Epidermal melanocyte (primary cell): ENCODE results near the gene SCN5A.

Experiments
- DNase-seq: peaks from one replicate; pipeline ENCODE4 v3.0.0; 2011; ENCODE audit warnings: low spot score; ENCODE audit not compliant: insufficient read length

SCN5A gene

DNA sequence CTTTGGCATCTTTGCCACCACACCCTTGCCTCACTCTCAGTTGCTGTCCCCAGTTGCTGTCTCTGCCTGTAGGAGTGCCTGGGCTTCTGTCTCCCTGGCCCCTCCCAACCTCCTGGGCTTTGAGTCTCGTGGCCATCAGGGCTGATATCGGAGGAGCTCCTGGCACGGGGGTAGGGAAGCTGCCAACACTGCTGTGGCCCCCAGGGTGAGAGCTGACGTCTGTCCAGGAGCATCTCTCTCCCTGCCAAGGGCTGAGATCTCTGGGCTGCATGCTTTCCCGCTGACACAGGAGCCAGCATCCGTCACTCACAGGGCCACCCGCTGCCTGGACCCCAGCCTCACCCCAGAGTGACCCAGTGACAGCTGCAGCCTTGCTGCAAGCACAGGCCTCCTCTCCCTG, 105.9 kb downstream of the SCN5A start:
- DNase-seq = no peak

DNA sequence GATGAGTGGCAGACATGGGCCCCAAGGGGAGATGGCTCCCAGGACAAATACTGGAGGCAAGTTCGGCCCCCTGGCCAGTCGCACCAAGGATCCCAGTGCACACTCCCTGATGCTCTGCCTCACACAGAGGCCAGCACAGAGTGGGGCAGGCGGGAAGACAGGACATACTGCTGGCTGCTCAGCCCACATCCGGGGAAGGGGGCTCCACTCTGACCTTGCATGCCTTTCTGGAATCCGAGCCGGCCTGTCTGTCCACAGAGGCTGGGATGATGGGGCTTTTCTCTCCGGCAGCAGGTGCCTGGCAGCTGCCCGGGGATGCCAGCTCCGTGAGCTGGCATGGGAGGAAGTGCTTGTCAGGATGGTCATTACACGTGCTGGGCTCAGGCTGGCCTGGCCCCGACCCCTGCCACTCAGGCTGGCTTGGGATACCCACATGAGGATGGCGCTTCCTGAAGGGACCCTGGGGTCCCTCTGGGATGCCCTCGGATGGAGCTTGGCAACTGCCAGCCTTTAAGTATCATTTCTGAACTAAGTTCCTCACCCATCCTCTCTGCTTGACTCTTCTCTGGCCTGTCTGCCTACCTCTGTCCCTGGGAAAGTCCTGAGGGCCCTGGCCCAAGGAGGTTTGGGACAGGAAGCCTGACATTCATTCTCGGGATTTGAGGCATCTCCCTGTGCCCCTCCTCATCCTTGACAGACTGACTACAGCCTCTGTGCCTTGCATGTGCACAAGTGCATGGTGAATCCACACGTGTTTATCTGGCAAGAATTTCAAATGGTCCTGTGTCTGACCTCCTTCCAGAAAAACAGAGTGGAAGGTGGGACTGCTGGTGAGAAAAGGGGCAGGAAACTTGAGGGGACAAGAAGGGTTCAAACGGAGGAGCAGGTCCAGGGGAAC, 106.8 kb downstream of the SCN5A start:
- no peak for DNase-seq

DNA sequence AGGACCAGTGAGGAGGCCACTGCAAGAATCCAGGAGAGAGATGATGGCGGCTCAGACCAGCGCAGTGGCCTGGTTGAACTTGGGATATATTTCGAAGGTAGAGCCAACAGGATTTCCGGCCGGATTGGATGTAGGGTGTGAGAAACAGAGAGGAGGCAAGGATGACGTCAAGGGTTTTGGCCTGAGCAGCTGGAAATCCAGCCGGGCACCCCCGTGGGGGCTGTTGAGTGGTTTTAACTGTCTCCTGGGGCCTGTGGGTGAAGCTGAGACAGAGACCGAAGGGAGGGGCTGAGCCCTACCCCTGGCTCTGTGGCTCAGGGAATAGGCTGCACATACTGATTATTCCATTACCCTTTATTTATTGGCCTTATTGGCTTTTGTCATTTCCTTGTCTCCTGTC, 107.7 kb downstream of the SCN5A start:
- DNase-seq = no peak

DNA sequence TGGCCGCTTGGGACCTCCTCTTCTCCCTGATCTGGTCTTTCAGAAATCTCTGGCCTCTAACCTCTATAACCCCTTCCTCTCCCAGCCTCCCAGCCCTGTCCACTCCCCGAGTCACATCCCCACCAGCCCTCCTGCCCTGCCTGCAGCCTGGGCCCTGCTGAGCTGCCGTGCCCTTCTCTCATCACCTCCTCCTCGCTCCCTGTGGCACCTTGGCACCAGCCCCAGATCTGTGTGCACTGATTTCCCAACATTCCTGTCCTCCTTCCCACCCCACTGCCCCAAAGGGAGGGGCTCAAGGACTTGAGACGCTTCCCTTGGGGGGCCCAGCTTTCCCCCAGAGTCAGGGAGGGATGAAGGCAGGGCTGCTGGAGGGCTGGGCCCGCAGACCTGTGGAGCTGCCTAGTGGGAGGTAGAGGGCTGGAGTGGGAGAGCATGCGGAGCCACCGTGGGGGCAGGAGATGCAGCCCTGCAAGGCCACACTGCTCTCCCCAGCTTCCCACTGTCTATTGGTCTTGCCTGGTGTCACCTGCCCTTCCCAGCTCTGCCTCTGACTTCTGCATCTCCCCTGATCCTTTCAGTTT, 110.6 kb downstream of the SCN5A start:
- DNase-seq = no peak

DNA sequence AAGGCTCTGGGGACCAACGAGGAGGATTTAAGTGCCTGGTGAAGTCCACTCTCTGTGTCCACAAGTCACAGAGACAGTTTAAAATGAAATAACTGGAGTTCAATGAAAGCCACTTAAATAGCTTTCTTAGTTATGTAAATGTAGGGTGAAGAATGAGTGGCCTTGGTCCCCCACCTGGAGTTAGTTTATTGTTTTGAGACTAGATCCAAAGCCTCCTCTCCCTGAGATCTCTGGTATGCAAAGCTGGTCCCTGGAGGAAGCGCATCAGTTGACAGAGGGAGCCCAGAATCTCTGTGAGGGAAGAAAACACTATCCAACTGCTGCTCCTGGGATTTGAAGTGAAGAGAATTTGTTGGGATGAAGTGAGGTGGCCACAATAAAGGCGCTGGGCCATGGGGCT, 112.8 kb downstream of the SCN5A start:
- no peak for DNase-seq

DNA sequence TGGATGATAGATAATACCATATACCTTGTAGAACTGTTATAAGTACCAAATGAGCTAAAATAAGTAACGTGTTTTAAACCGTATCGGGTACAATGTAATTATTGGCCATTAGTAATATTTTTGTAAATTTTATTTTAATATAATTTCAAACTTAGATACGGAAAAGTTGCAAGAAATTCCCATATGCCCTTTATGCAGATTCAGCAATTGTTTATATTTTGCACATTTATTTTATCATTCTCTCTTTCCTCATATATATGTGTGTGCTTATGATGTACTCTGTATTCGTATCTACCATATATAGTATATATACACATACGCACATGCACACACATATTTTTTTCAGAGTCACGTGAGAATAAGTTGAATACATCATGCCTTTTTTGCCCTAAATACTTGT, 114.9 kb downstream of the SCN5A start:
- DNase-seq = no peak

DNA sequence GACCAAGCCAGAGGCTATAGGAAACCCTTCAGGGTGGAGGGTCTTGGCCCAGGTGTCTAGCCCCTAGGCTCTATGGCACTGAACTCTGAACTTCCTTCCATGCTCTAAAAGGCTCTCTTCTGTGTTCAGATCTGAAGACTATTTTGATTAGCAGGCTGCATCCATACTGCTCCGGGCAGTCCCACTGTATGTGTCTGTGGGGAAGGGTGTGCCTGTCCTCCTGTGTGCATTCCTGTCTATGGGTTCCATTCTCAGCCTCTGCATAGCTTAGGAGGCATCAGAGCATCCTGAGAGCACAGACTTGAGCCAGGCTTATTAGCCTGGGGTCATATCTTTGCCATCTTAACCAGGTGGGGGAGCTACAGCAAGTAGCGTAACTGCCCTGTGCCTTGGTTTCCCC, 115.3 kb downstream of the SCN5A start:
- no peak for DNase-seq

DNA sequence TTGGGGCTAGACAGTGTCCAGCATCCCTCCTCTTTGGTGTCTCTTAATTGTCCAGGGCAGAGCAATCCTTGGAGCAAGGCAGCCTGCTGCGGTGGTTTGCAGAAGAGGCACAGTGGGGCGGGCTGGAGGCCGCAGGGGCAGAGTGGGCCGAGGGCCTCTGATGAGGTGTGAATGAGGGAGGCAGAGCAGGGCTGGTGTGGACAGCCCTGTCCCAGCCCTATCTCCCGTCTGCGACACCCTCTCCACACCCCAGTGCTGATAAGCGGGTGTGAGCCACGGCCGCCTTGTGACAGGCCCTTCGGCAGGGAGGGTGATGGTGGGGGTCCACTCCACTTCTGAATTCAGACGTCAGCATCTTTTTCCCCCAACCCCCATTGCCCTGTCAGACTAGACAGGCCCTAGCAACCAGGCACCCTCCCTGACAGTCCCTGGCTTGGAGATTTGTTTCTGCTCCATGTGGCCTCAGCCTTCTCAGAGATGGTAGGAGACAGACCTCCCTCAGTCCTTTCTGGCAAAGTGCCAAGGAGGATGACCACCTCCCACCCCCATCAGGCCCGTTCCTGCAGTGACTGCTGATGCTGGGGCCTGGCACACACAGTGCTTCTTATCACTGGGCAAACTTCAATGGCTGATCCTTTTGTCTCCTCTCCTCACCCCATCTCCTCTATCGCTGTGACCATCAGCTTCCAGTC, 116.1 kb downstream of the SCN5A start:
- no peak for DNase-seq

DNA sequence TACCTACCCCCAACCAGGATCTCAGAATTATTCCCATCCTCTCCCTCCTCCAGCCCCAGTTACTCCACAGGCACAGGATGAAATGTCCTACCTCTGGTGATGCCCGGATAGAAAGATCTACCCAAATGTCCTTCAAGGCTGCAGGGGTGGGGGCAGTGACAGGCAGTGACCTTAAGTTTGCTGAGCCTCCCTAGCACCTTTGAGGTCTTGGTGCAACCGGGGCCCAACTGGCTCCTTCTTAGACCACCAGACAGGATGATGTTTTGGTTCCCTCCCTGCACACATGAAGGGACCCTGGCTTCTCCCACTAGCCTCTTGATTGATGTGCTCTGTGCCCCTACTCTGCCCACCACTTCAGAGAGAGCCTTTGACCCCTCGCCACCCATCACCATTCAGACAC, 117.0 kb downstream of the SCN5A start:
- no peak for DNase-seq

DNA sequence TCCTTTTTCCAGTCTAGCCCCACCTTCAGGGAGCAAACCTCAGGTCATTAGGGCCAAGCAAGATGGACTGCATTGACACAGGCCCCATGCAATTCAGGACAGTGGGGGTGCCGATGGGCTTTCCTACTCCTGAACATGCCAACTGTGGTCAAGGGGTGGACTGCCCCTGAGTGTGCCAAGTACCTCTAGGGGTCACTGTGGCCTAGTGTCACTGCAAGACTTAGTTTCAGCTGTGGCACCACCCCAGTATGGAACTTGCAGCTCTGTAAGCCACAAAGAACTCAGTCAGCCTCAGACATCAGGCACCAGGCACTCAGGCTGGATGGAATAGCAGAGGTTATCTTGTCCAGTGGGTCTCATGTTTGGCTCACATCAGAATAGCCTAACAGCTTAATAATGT, 121.0 kb downstream of the SCN5A start:
- DNase-seq = no peak

DNA sequence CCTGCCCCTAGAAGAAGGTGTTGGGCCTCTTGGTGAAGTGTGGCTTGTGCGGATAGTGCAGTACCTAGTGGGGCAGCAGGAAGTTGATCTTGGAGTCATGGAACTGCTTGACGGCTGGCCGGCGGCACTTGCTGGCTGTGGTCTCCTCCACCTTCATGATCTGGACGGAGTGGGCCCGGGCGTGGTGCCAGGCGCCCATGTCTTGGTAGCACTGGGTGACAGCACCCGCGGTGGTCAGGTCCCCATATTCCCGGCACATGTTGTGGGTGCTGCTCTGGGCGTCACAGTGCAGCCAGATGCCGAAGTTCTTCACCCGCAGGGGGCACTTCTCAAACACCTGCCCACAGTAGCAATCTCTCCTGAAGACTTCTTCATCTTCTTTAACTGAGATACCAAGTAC, 122.7 kb downstream of the SCN5A start:
- DNase-seq = no peak

DNA sequence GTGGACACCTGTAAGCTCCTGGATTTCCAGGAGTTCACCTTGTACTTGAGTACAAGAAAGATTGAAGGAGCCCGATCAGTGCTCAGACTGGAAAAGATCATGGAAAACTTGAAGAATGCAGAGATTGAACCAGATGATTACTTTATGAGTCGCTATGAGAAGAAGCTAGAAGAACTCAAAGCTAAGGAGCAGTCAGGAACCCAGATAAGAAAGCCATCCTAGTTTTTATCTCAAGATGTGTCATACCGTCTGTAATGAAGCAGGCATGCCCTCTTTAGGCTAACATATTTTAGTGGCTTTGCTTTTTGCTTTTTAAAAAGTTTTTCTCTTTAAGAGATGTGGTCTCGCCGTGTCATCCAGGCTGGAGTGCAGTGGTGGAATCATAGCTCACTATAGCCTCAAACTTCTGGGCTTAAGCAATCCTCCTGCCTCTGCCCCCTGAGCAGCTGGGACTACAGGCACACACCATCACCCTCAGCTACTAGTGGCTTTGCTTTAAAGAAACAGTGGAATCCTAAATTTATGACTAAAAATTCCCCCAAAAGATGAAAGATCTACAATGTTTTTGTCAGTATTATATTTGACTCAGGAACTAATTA, 125.2 kb downstream of the SCN5A start:
- no peak for DNase-seq

DNA sequence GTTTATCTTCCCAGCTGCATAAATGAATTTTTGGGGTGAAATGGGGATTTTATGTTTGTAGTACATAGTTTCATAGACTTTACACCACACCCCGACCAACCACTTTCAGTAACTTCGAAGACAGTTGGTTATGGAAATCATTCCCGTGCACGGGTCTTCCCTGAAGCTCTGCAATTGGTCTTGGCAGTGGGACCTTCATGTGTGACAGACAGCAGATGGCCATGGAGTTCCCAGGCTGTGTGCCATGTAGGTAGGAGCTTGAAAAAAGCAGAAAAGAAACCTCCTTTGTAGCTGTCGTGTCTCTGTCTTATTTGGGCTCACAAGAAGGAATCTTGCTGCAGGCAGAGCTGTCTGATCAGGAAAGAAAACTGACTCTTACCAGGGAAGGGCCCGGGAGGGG, 127.5 kb downstream of the SCN5A start:
- DNase-seq = no peak

DNA sequence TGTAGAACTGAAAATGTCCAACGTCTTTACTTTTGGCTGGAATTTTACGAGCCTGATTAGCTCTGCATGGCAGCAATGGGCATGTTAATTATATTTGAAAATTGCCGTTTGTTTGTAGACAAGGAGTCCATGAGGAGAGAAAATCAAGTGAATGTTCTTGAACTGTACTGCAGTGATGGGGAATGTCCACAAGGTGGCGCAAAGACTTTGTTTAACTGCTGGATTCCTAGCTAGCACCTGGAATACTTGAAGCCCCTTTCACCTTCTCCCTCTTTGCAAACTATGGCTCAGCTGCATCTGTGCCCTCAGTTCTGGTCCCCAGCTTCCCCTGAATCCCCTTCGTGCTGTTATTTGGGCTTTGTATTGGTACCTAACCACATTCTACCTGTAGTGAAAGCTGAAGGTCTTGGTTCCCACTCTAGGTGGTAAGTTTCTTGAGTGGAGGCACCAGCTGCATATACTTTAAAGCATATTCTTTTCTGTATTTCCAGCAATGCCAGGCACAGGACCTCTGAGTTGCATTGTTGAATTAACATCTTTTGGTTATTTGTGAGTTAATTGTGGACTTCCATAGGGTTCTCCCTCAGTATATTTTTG, 128.0 kb downstream of the SCN5A start:
- peak; percentile 72 for DNase-seq

DNA sequence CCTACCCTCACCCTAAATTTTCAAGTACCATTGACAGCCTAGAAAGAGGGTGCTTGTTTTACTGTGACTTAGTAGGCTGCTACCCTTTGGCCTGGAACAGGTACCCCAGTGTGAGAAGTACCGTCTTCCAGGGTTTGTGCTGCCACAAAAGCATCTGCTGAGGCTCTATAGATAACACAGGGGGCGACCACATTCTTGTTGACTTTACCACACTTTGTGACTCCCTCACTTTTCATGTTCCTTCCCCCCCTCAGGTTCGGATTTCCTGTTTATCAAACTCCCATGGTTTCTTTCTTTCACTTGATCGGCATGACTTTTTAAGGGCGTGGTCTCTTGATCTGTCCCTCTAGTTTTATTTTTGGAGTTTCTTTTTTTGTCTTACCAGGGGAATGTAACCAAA, 129.8 kb downstream of the SCN5A start:
- DNase-seq = no peak

DNA sequence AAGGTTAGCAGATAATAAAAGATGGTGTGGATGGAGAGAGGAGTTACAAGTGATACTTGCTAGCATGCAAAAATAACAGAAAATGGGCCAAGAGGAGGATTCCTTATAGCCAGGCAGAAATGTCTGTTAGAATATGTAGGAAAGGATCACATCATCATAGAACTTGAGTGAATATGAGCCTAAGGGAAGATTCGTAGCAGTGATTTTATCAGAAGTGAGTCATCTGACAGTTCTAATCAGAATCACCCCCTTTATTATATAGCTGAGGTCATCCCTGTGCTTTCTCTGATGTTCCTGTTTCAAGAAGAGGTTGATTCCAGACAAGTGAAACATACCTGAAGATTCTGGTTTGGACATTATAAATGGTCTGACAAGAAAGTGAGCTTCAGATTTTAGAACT, 130.5 kb downstream of the SCN5A start:
- DNase-seq = no peak

DNA sequence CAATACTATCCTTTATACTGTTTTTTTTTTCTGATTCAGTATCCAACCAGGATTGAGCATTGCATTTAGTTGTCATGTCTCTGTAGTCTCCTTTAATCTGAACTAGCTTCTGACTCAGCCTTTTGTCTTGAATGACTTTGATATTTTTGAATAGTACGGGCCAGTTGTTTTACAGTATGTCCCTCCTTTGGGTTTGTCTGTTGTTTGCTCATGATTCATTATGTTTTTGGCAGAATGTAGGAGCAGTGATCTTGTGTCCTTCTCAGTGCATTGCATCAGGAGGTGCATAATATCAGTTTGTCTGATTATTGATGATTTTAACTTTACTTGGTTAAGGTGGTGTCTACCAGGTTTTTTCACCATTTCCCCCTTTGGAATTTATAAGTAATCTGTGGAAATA, 132.8 kb downstream of the SCN5A start:
- no peak for DNase-seq

DNA sequence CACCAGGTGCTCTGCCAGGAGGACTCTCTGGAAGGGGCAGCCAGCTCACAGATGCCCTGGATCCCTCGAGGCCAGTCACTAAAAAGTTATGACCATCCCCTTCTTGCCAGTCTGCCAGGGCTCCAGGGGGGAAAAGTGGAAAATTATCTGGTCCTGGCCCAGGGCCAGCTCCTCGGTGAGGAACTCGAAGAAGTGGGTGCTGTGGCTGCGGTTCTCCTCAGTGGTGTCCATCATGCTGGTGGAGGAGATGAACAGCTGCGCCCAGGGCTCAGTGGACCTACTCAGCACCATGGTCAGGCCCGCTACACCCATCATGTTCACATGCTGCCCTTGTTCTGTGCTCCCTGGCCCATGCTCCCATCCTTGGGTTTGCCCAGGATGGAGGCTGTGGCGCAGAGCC, 134.1 kb downstream of the SCN5A start:
- no peak for DNase-seq

DNA sequence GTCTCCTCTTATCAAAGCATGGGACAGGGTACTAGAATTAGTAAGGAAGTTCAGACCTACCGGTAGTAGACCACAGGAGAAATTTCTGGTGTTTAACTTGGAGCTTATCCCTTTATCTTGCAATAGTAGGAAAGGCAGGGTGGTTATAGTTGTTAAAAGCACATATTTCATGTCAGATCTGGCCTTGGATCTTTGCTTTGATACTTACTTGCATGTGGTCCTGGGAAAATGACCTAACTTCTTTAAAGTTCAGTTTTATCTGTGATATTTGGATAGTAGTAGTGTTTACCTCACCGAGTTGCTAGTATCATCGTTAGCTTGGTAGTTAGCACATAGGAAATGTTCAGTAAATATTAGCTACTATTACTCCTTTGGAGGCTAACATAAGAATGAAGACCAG, 137.9 kb downstream of the SCN5A start:
- no peak for DNase-seq

DNA sequence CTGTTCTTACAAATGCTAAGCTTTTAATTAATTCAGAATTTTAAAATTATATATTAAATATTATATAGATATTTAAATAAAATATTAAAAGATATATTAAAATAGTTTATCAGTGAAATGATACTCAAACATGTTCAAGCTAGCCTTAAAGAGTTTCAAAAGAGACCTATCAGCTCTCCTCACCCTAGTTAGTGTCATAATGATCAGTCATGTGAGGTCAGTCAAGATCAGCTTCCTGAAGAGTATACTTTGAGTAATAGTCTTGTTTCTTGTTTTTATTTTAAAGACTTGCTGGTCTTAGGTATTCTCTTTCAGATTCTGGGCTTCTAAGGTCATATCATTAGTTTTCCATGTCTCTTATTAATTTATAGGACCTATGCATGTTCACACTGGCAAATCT, 138.9 kb downstream of the SCN5A start:
- DNase-seq = no peak

DNA sequence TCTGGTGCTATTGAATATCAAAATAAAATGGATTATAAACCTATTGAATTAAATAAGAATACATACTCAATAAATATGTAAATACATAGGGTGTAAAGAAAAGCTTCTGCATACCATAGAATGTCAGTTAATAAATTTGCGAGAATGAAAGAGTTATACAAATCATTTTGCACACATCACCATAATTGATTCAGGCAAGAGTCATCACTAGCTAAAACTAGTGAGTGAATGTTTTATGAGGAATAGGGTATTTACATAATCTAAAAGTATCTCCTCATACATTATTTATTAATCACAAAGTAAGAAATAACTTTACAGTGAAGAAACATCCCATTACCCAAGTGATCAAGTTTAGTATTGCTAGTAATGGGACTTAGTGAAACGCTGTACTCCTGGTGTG, 139.8 kb downstream of the SCN5A start:
- no peak for DNase-seq

DNA sequence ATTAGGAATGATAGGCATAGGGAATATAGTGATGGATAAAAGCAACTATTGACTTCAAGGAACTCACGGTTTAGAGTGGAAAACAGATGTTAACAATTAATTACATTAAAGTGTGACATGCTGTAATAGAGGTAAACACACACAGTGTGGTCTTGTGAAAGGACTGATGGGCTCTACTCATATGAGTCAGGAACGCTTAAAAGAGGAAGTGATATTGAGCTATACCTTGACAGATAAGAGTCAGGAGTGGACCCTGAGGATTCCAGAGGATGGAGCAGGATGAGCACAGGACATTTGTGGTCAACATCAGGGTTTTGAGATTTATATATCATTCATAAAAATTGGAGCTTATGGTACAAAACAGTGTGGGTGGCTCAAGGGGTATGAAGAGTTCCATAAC, 142.4 kb downstream of the SCN5A start:
- DNase-seq = no peak
